Measurements from ENCODE around the gene NINL.

Gene NINL

DNA sequence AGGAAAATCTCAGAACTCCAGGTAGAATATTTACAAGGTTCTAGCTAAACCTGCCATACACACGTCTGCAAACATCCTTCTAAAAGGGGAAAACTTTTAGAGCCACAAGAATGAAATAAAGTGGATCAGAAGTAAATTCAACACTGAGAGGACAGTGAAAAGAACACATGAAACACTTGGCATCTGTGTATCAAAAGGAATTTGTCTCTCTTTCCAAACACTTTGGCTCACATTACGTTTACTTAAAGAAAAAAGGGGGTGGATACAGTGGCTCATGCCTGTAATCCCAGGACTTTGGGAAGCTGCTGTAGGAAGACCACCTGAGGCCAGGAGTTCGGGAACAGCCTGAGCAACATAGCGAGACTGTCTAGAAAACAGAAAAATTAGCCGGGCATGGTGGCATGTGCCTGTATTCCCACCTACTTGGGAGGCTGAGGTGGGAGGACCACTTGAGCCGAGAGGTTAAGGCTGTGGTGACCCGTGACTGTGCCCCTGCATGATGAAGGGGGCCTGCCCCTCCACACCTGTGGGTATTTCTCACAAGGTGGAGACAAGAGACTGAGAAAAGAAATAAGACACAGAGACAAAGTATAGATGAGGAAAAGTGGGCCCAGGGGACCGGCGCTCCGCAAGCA is 35.4 kb downstream of the NINL start:
- no peak overlapping the region for H4K8ac ChIP-seq (ENCODE audit: low read depth, low read length)
- peaks cover 28% of the 10 kb centered on the region for H3K4me1 ChIP-seq (ENCODE audit: control insufficient read depth, low read depth, low read length)
- H3K4me2 ChIP-seq (ENCODE audit: low read length), result no peak overlapping the region
- no peaks in the 10 kb centered on the region for H3K36me3 ChIP-seq (ENCODE audit: control insufficient read depth, insufficient read depth, low read length)
- H3K27me3 ChIP-seq (ENCODE audit: insufficient read depth, low read length, poor library complexity), result no peaks in the 10 kb centered on the region
- peaks cover 36% of the 10 kb centered on the region for H3K79me1 ChIP-seq (ENCODE audit: low read length)
- H3K79me2 ChIP-seq (ENCODE audit: control insufficient read depth, insufficient read depth, low read length), result peaks cover 39% of the 10 kb centered on the region
- H2BK120ac ChIP-seq (ENCODE audit: low read depth, low read length), result no peak overlapping the region
- peak overlapping the region; percentile 86 for H3K27ac ChIP-seq (ENCODE audit: low read depth, low read length)
- H2BK5ac ChIP-seq (ENCODE audit: low read length), result no peak overlapping the region
- H3K4ac ChIP-seq (ENCODE audit: low read depth, low read length), result no peak overlapping the region
- peak overlapping the region; percentile 59 for H3K56ac ChIP-seq (ENCODE audit: low read length)
- no peak overlapping the region for H3K23ac ChIP-seq (ENCODE audit: low read length)
- H2AK5ac ChIP-seq (ENCODE audit: low read length), result no peak overlapping the region
- H3K18ac ChIP-seq (ENCODE audit: low read length), result peak overlapping the region; percentile 61
- no peak overlapping the region for H2BK15ac ChIP-seq (replicated peaks; ENCODE audit: low read depth)
- H3K9ac ChIP-seq (ENCODE audit: low read length), result no peak overlapping the region
- no peak overlapping the region for H4K5ac ChIP-seq (ENCODE audit: low read length)
- DNase-seq, result no peak
- H3K4me3 ChIP-seq (ENCODE audit: low read length), result no peak overlapping the region
- WGBS (ENCODE audit: extremely low coverage, insufficient coverage, low lambda C conversion rate), result no CpG with 5 or more reads among the region's 10 CpGs

DNA sequence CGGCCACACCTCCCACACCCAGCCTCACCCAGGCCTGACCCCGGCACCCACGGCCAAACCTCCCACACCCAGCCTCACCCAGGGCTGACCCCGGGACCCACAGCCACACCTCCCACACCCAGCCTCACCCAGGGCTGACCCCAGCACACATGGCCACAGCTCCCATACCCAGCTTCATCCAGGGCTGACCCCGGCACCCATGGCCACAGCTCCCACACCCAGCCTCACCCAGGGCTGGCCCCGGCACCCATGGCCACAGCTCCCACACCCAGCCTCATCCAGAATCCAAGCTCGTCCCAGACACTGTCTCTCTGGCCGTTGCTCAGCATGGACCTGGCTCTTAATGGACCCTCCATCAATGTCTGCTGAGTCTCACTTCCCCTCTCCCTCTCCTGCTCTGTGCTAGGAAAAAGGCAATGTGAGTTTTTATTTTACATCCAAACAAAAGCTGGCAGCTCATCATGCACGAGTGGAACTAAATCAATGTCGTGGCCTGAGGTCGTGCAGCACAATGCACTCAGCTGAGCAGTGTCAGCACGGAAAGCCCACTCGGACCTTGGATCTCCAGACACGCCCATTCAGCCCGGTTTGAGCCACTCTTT is 36.1 kb downstream of the NINL start:
- H3K79me2 ChIP-seq (ENCODE audit: control insufficient read depth, insufficient read depth, low read length), result peaks cover 39% of the 10 kb centered on the region
- H2BK5ac ChIP-seq (ENCODE audit: low read length), result peak overlapping the region; percentile 23
- H3K56ac ChIP-seq (ENCODE audit: low read length), result peak overlapping the region; percentile 35
- H3K4me3 ChIP-seq (ENCODE audit: low read length), result no peak overlapping the region
- H3K4me2 ChIP-seq (ENCODE audit: low read length), result no peak overlapping the region
- no CpG with 5 or more reads among the region's 15 CpGs for WGBS (ENCODE audit: extremely low coverage, insufficient coverage, low lambda C conversion rate)
- no peak for DNase-seq
- H3K23ac ChIP-seq (ENCODE audit: low read length), result peak overlapping the region; percentile 20
- peak overlapping the region; percentile 4 for H3K9ac ChIP-seq (ENCODE audit: low read length)
- no peak overlapping the region for H4K5ac ChIP-seq (ENCODE audit: low read length)
- H3K4ac ChIP-seq (ENCODE audit: low read depth, low read length), result no peak overlapping the region
- H4K8ac ChIP-seq (ENCODE audit: low read depth, low read length), result no peak overlapping the region
- H2BK15ac ChIP-seq (replicated peaks; ENCODE audit: low read depth), result no peak overlapping the region
- no peaks in the 10 kb centered on the region for H3K36me3 ChIP-seq (ENCODE audit: control insufficient read depth, insufficient read depth, low read length)
- H3K79me1 ChIP-seq (ENCODE audit: low read length), result peaks cover 38% of the 10 kb centered on the region
- H3K18ac ChIP-seq (ENCODE audit: low read length), result no peak overlapping the region
- H3K4me1 ChIP-seq (ENCODE audit: control insufficient read depth, low read depth, low read length), result peaks cover 33% of the 10 kb centered on the region
- peak overlapping the region; percentile 65 for H2AK5ac ChIP-seq (ENCODE audit: low read length)
- no peak overlapping the region for H3K27ac ChIP-seq (ENCODE audit: low read depth, low read length)
- no peak overlapping the region for H2BK120ac ChIP-seq (ENCODE audit: low read depth, low read length)
- no peaks in the 10 kb centered on the region for H3K27me3 ChIP-seq (ENCODE audit: insufficient read depth, low read length, poor library complexity)

DNA sequence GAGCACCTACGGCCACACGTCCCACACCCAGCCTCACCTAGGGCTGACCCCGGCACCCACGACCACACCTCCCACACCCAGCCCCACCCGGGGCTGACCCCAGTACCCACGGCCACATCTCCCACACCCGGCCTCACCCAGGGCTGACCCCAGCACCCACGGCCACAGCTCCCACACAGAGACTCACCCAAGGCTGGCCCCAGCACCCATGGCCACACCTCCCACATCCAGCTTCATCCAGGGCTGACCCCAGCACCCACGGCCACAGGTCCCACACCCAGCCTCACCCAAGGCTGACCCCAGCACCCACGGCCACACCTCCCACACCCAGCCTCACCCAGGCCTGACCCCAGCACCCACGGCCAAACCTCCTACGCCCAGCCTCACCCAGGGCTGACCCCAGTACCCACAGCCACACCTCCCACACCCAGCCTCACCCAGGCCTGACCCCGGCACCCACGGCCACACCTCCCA is 36.7 kb downstream of the NINL start:
- Histone ChIP-seq H4K8ac (ENCODE audit: low read depth, low read length) (no peak overlapping the region), H3K4me2 (ENCODE audit: low read length) (no peak overlapping the region), H3K79me1 (ENCODE audit: low read length) (peaks cover 34% of the 10 kb centered on the region), H2AK5ac (ENCODE audit: low read length) (no peak overlapping the region), H3K27ac (ENCODE audit: low read depth, low read length) (no peak overlapping the region), H3K9ac (ENCODE audit: low read length) (no peak overlapping the region), H3K18ac (ENCODE audit: low read length) (no peak overlapping the region), H3K27me3 (ENCODE audit: insufficient read depth, low read length, poor library complexity) (no peaks in the 10 kb centered on the region), H2BK120ac (ENCODE audit: low read depth, low read length) (no peak overlapping the region), H3K4me3 (ENCODE audit: low read length) (no peak overlapping the region), H3K79me2 (ENCODE audit: control insufficient read depth, insufficient read depth, low read length) (peaks cover 33% of the 10 kb centered on the region), H2BK15ac (replicated peaks; ENCODE audit: low read depth) (no peak overlapping the region), H3K36me3 (ENCODE audit: control insufficient read depth, insufficient read depth, low read length) (no peaks in the 10 kb centered on the region), H4K5ac (ENCODE audit: low read length) (no peak overlapping the region), H3K4me1 (ENCODE audit: control insufficient read depth, low read depth, low read length) (peaks cover 33% of the 10 kb centered on the region), H3K56ac (ENCODE audit: low read length) (peak overlapping the region; percentile 17), H2BK5ac (ENCODE audit: low read length) (no peak overlapping the region), H3K23ac (ENCODE audit: low read length) (peak overlapping the region; percentile 31), H3K4ac (ENCODE audit: low read depth, low read length) (no peak overlapping the region)
- no CpG with 5 or more reads among the region's 14 CpGs for WGBS (ENCODE audit: extremely low coverage, insufficient coverage, low lambda C conversion rate)
- DNase-seq, result no peak

DNA sequence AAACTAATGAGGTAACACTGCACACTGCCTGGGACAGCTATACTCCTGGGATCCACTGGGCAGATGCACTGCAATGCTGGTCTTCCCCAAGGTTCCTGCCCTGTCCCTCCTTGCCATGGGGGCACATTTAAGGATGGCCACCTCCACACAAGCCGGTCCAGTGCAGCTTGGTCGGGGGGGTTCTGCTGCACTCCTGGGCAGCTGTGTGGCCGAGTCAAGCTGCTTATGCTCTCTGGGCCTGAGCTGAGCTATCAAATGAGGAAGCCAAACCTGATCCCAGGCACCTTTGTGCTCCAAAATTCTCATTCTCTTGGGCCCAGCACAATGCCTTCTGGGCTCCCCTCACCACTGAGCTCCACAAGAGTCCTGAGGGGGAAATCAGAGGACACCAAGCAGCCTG is 37.3 kb downstream of the NINL start:
- Histone ChIP-seq H2BK5ac (ENCODE audit: low read length) (no peak overlapping the region), H3K4ac (ENCODE audit: low read depth, low read length) (no peak overlapping the region), H3K79me2 (ENCODE audit: control insufficient read depth, insufficient read depth, low read length) (peaks cover 30% of the 10 kb centered on the region), H2AK5ac (ENCODE audit: low read length) (no peak overlapping the region), H3K36me3 (ENCODE audit: control insufficient read depth, insufficient read depth, low read length) (no peaks in the 10 kb centered on the region), H3K18ac (ENCODE audit: low read length) (no peak overlapping the region), H3K56ac (ENCODE audit: low read length) (peak overlapping the region; percentile 17), H2BK120ac (ENCODE audit: low read depth, low read length) (no peak overlapping the region), H2BK15ac (replicated peaks; ENCODE audit: low read depth) (no peak overlapping the region), H3K27me3 (ENCODE audit: insufficient read depth, low read length, poor library complexity) (no peaks in the 10 kb centered on the region), H3K4me1 (ENCODE audit: control insufficient read depth, low read depth, low read length) (peaks cover 33% of the 10 kb centered on the region), H3K9ac (ENCODE audit: low read length) (no peak overlapping the region), H3K4me3 (ENCODE audit: low read length) (no peak overlapping the region), H3K4me2 (ENCODE audit: low read length) (no peak overlapping the region), H3K79me1 (ENCODE audit: low read length) (peaks cover 36% of the 10 kb centered on the region), H3K23ac (ENCODE audit: low read length) (peak overlapping the region; percentile 31), H3K27ac (ENCODE audit: low read depth, low read length) (no peak overlapping the region), H4K8ac (ENCODE audit: low read depth, low read length) (no peak overlapping the region), H4K5ac (ENCODE audit: low read length) (no peak overlapping the region)
- no CpG with 5 or more reads among the region's 3 CpGs for WGBS (ENCODE audit: extremely low coverage, insufficient coverage, low lambda C conversion rate)
- DNase-seq, result no peak

DNA sequence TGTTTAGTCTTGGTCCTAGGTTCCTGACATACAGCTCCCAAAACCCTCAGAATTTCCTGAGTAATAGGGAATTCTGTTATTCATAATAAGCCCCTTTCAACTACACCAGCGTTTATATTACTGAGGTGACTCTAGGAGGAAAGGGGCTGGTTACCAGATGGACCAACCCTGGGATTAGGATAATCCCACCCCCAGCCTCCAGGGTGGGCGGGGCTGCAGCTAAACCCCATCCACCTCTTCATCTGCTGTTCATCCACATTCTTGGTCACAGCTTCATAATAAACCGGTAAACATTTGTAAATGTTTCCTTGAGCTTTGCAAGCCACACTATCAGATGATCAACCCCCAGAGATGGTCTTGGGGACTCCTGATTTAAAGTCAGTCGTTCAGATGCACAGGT is 38.3 kb downstream of the NINL start:
- Histone ChIP-seq H2BK5ac (ENCODE audit: low read length) (no peak overlapping the region), H3K4me2 (ENCODE audit: low read length) (no peak overlapping the region), H3K79me1 (ENCODE audit: low read length) (peaks cover 33% of the 10 kb centered on the region), H3K27ac (ENCODE audit: low read depth, low read length) (no peak overlapping the region), H3K4me3 (ENCODE audit: low read length) (no peak overlapping the region), H3K27me3 (ENCODE audit: insufficient read depth, low read length, poor library complexity) (no peaks in the 10 kb centered on the region), H4K5ac (ENCODE audit: low read length) (no peak overlapping the region), H3K9ac (ENCODE audit: low read length) (no peak overlapping the region), H2BK15ac (replicated peaks; ENCODE audit: low read depth) (no peak overlapping the region), H3K4me1 (ENCODE audit: control insufficient read depth, low read depth, low read length) (peaks cover 33% of the 10 kb centered on the region), H3K56ac (ENCODE audit: low read length) (no peak overlapping the region), H3K18ac (ENCODE audit: low read length) (peak overlapping the region; percentile 0), H3K23ac (ENCODE audit: low read length) (no peak overlapping the region), H2BK120ac (ENCODE audit: low read depth, low read length) (no peak overlapping the region), H3K4ac (ENCODE audit: low read depth, low read length) (no peak overlapping the region), H3K79me2 (ENCODE audit: control insufficient read depth, insufficient read depth, low read length) (peaks cover 24% of the 10 kb centered on the region), H3K36me3 (ENCODE audit: control insufficient read depth, insufficient read depth, low read length) (no peaks in the 10 kb centered on the region), H2AK5ac (ENCODE audit: low read length) (no peak overlapping the region), H4K8ac (ENCODE audit: low read depth, low read length) (no peak overlapping the region)
- no peak for DNase-seq
- no CpG with 5 or more reads among the region's 4 CpGs for WGBS (ENCODE audit: extremely low coverage, insufficient coverage, low lambda C conversion rate)

Measured in mesendoderm (in vitro differentiated cells).